ENCODE data around the gene MAP4K5. TPM values are rescaled to one million over a fixed set of nuclear protein-coding genes. Genes with fewer than 3 reads are reported as not detected.

MAP4K5 gene
- total RNA-seq, result 45.0 and 69.4 TPM in 2 replicates

GRCh38 chr14:50532502-50533240, at the start of gene MAP4K5:
TSS of gene MAP4K5 (minus strand) at chr14:50532569. CDS start at chr14:50532049, 520 bp downstream.

DNA sequence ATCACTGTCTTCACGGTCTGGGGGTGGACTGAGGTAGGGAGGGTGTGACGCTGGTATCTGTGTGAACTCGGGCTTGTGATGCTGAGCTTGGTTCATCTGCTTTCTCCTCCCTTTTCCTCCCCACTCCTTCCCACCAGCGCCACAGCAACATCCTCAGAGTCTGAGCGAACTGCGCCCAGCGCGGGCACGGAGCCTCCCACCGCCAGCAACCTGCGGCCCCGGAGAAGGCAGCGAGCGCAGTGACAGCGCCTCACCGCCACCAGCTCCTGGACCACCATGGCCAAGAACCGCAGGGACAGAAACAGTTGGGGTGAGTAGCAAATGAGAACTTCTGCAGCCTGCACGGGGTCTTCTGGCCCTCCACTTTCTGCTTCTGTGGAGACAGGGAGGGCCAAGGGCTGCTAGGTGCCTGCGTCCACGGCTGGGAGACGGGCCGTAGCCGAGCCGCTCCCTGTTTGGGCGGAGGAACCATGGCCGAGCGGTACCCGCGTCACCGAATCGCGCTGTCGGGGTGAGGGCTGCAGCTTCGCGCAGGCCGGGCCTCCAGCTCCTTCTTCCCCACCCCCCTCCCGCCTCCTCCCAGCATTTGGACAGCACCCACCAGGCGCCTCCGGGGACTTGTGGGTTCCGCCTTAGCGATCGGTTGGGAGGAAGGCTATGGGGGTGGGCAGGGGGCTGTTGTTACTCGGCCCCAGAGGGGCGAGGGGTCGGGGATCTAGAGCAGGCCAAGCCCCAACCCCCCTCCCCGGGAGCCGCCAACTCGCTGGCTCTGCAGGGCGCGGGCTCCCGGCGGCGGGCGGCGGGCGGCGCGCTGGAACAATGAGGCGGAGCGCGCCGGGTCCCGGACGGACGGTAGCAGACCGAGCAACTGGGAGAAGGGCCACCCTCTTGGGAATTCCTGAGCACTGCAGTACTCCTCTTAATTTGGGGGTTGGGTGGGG, 27.9 kb upstream of the MAP4K5 start, which contains the start of gene ATL1:
TSS of gene ATL1 (plus strand) at position 156 of the 941 bp plus-strand sequence. CDS start at position 277, 121 bp downstream.

DNA sequence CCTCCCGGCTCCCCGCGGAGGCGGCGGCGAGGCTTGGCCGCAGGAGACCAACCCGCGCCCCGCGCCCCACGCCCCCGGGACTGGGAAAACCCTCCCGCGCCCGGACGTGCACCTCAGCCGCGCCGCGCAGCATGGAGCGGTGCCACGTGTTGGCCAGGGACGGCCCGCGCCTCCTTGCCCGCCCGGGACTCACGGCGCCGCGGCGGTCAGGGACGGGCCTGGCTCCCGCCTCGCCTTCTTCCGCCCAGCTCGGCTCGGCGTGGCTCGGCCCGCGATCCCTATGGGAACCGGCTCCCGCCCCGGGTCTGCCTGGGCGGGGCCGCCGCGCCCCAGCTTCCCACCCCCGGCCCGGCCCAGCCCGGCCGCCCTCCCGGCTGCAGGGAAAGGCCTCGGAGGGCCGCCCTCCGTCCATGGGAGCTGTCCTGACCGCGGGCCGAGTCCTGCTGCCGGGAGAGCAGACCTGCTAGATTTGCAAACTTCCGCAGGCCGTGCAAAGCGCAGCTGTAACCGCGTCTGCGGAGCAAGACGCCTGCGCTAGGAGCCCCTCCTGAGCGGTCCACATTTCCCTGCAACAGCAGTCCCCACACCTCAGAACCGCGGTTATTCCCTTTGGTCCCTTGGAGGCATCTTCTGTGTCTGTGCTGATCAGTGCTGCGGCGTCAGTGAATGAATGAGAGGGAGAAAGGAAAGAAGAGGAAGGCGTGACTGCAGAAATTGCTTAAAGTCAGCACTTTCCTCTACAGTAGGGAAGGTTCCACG, 135.6 kb downstream of the MAP4K5 start, which contains the start of gene CDKL1:
TSS of gene CDKL1 (minus strand) at position 251 of the 759 bp plus-strand sequence. CDS start 1,013 bp downstream, outside the sequence.

Other genes starting within 250 kb of the MAP4K5 start
- gene L2HGDH, start 220.3 kb downstream of the MAP4K5 start, total RNA-seq, result 0.70 and 2.6 TPM in 2 replicates
- 11.7 and 18.5 TPM in 2 replicates for gene DMAC2L, start 220.2 kb downstream of the MAP4K5 start, total RNA-seq
- 5.1 and 15.8 TPM in 2 replicates for gene CDKL1, start 135.7 kb downstream of the MAP4K5 start, total RNA-seq
- 5.7 and 11.8 TPM in 2 replicates for gene ATL1, start 27.6 kb upstream of the MAP4K5 start, total RNA-seq
- 11.9 and 18.9 TPM in 2 replicates for gene SAV1, start 135.7 kb upstream of the MAP4K5 start, total RNA-seq

All from pericardium fibroblast (primary cell).